ENCODE measurements around the gene COIL. TPM values are rescaled to one million over a fixed set of nuclear protein-coding genes. Genes with fewer than 3 reads are reported as not detected.

The COIL gene
- total and polyA plus RNA-seq, 2 donors (not counting 3 experiments of a cell fraction or from before 2014, with no cell fraction given): 4.2 to 20.6 TPM

- FAIRE-seq (no peak), DNase-seq (ENCODE audit: low read depth, low spot score) (no peak)
- Histone ChIP-seq H2AFZ (ENCODE audit: low read depth, low read length) (no peak overlapping the region), H3K79me2 (ENCODE audit: control insufficient read depth, insufficient read depth, low read length) (peaks cover 8% of the 10 kb centered on the region), H3K9ac (replicated peaks; ENCODE audit: extremely low read depth, insufficient read depth, low read length) (no peak overlapping the region), H3K27me3 (ENCODE audit: control insufficient read depth in 2 of 2, insufficient read depth in 2 of 2, low read length in 2 of 2) (no peaks in the 10 kb centered on the region), H3K9me3 (replicated peaks; ENCODE audit: control insufficient read depth, insufficient read depth, low read length) (no peaks in the 10 kb centered on the region), H3K36me3 (ENCODE audit: control insufficient read depth in 2 of 2, extremely low read depth in 1 of 2, insufficient read depth in 2 of 2, low read length in 2 of 2) (peaks cover 36 to 39% of the 10 kb centered on the region in 2 experiments), H3K4me3 (replicated peaks in 1 of 3; ENCODE audit: insufficient read depth in 1 of 3, low read depth in 1 of 3, low read length in 3 of 3) (no peak overlapping the region), H4K20me1 (replicated peaks; ENCODE audit: control insufficient read depth, extremely low read depth, insufficient read depth, low read length) (no peaks in the 10 kb centered on the region), H3K27ac (ENCODE audit: insufficient read depth, low read depth, low read length) (no peak overlapping the region), H3K4me2 (ENCODE audit: insufficient read depth, low read length) (no peak overlapping the region), H3K4me1 (ENCODE audit: control insufficient read depth, extremely low read depth, insufficient read depth, low read length) (peaks cover 27% of the 10 kb centered on the region), H3K9me1 (replicated peaks; ENCODE audit: control insufficient read depth, extremely low read depth, insufficient read depth, low read length) (no peaks in the 10 kb centered on the region)
- dilution Hi-C loops (cut with MboI; ENCODE audit: extremely low pct_ligation_motif_present, low sequenced_read_pairs) (no loop called here), intact Hi-C loops (cut with micrococcal nuclease) (no loop called here)
- no peak for TF ChIP-seq EZH2 (IDR thresholded peaks at IDR 0.05; ENCODE audit: borderline replicate concordance, low read depth, low read length, severe bottlenecking)
- TF ChIP-seq JUN (IDR thresholded peaks at IDR 0.05; ENCODE audit: borderline replicate concordance, insufficient read depth, insufficient read length, low read depth): no peak
- no peak for TF ChIP-seq GATA2 (IDR thresholded peaks at IDR 0.05; ENCODE audit: insufficient read depth, insufficient read length, low read depth, low read length)
- TF ChIP-seq MAX (IDR thresholded peaks at IDR 0.05; ENCODE audit: insufficient read depth, insufficient read length): no peak
- TF ChIP-seq POLR2A (IDR thresholded peaks at IDR 0.05; ENCODE audit: low read depth, low read length): no peak
- no peak for TF ChIP-seq POLR2AphosphoS5 (IDR thresholded peaks at IDR 0.05; ENCODE audit: insufficient read depth, low read depth, low read length)
- TF ChIP-seq, protein P1, sequence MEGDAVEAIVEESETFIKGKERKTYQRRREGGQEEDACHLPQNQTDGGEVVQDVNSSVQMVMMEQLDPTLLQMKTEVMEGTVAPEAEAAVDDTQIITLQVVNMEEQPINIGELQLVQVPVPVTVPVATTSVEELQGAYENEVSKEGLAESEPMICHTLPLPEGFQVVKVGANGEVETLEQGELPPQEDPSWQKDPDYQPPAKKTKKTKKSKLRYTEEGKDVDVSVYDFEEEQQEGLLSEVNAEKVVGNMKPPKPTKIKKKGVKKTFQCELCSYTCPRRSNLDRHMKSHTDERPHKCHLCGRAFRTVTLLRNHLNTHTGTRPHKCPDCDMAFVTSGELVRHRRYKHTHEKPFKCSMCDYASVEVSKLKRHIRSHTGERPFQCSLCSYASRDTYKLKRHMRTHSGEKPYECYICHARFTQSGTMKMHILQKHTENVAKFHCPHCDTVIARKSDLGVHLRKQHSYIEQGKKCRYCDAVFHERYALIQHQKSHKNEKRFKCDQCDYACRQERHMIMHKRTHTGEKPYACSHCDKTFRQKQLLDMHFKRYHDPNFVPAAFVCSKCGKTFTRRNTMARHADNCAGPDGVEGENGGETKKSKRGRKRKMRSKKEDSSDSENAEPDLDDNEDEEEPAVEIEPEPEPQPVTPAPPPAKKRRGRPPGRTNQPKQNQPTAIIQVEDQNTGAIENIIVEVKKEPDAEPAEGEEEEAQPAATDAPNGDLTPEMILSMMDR (IDR thresholded peaks at IDR 0.05; ENCODE audit: extremely low read depth in 1 of 2, insufficient read depth in 1 of 2, low read depth in 1 of 2, low read length in 2 of 2): no peak
- no peak for TF ChIP-seq MYC (IDR thresholded peaks at IDR 0.05; ENCODE audit: low read depth, low read length)
- no peak for TF ChIP-seq FOS (IDR thresholded peaks at IDR 0.05; ENCODE audit: borderline replicate concordance, insufficient read depth, low read length)
- ChIA-PET CTCF (no interaction called here), POLR2A (interaction anchor here (2.9 kb wide), 1 partner anchor 10 kb away, joined by 11 read pairs; the partner anchor contains the start of gene TRIM25)
- no TSS peak for BruUV-seq (replicated peaks)
These were observed 57.3 kb downstream of the COIL start for GRCh38 chr17:56903560-56903959.
